AG09309 (cell line): ENCODE data around the gene HDGFL3.

Source experiments
- DNase-seq: peaks from one replicate; pipeline ENCODE4 v3.0.0-alpha.2; 2010; ENCODE audit warnings: low read depth
- H3K4me3 ChIP-seq: 2 replicates; pipeline ENCODE4 v1.5.1; 2011; ENCODE audit warnings: mild to moderate bottlenecking, low read depth, low read length, moderate library complexity; ENCODE audit not compliant: control insufficient read depth
- TF ChIP-seq, protein P1 (sequence below): IDR thresholded peaks from 2 replicates; pipeline ENCODE4 v1.5.1; 2011; ENCODE audit warnings: mild to moderate bottlenecking, low read depth, low read length, inconsistent platforms; ENCODE audit not compliant: insufficient read depth, control insufficient read depth; ENCODE audit errors: missing control alignments

The HDGFL3 gene

DNA sequence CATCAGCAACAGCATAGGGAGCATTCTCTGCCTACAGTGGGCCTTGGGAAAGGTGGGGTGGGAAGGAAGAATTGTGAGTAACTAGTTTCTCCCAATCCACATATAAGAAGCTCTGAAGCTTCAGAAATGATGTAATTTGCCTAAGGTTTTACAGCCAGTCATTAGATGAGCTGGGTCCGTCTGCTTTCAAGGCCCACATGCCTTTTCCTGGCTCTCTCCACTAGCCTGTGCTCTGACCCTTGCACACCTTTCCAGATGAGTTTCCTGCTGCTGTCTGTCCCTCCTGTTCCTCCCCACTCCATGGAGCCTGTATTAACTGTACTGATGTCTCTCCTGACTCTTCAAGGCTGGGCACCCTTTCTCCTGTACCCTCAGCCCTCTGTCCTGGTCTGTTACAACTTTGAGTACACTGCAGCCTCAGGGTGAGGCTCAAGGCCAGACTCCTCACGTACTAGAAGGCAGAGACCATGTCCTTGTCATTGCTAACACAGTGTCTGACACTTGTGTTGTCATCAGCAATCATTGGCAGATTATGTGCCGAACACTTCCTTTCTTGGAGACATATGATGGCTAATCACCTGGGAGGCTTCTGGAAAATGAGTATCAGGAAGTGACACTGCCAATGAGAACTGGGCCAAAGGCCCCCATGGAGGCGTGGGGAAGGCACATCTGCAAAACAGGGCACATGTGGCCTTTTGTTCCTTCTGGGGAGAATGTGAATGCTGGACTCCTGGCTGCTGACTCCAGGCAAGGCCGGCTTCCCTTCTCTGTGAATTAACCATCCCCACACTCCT is 93.5 kb downstream of the HDGFL3 start:
- H3K4me3 ChIP-seq: no peak overlapping the region
- TF ChIP-seq, protein P1, sequence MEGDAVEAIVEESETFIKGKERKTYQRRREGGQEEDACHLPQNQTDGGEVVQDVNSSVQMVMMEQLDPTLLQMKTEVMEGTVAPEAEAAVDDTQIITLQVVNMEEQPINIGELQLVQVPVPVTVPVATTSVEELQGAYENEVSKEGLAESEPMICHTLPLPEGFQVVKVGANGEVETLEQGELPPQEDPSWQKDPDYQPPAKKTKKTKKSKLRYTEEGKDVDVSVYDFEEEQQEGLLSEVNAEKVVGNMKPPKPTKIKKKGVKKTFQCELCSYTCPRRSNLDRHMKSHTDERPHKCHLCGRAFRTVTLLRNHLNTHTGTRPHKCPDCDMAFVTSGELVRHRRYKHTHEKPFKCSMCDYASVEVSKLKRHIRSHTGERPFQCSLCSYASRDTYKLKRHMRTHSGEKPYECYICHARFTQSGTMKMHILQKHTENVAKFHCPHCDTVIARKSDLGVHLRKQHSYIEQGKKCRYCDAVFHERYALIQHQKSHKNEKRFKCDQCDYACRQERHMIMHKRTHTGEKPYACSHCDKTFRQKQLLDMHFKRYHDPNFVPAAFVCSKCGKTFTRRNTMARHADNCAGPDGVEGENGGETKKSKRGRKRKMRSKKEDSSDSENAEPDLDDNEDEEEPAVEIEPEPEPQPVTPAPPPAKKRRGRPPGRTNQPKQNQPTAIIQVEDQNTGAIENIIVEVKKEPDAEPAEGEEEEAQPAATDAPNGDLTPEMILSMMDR: no peak
- no peak for DNase-seq

DNA sequence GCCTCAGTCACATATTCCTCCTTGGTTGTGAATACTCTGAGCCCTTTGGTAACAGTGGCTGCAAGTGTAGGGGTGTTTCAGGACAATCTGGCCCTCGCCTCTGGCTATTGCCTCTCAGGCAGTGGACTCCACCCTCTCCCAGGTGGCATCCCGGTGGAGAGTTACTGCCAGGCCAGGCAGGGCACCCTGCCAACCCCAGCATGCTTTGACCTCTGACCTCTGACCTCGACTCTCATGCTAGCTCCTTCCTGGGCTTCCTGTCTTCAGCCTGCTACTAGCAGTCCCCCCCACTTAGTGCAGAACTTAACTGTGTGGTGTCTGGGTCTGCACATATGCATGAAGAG is 94.7 kb downstream of the HDGFL3 start:
- DNase-seq: no peak
- TF ChIP-seq, protein P1: no peak
- no peak overlapping the region for H3K4me3 ChIP-seq

DNA sequence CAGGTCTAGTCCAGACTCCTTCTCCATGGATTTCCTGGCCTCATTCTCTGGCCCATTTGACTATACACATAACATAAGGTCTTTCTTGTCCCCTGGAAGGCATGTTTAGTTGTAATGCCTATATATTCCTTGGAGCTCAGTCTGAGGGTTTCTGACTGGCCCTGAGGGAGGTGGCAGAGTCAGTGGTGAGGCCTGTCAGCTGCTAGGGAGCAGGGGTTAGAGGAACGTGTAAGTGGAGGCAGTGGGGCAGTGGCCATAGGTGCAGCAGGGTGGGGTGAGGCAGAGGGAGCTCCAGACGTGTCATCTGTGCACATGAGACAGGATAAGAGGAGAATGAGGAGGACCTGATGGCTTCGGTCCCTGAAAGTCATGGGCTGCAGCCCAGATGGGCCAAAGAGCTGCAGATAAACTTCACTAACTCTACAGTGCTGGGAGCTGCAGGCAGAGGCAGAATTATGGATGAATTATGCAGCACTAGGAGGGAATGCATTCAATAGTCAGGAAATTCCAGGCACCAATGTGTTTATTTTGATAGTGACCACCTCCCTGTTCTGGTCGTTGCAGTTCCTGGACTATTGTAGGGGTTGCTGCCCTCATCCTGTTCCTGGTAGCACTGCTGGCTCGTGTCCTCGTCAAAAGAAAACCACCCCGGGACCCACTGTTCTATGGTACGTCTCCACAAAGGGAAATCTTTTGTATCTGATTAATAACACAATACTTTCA is 95.2 kb downstream of the HDGFL3 start:
- H3K4me3 ChIP-seq: no peak overlapping the region
- no peak for DNase-seq
- TF ChIP-seq, protein P1: no peak

DNA sequence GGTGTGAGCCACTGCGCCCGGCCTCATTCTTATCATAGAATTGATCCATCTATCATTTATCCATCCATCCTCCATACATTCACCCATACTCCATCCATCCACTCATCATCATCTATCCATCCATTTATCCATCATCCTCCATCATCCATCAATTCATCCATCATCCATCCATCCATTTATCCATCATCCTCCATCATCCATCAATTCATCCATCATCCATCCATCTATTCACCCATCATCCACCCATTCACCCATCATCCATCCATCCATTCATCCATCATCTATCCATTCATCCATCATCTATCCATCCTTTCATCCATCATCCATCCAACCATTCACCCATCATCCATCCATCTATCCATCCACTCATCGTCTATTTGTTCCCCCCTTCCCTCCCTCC is 96.5 kb downstream of the HDGFL3 start:
- H3K4me3 ChIP-seq: no peak overlapping the region
- TF ChIP-seq, protein P1: no peak
- no peak for DNase-seq

DNA sequence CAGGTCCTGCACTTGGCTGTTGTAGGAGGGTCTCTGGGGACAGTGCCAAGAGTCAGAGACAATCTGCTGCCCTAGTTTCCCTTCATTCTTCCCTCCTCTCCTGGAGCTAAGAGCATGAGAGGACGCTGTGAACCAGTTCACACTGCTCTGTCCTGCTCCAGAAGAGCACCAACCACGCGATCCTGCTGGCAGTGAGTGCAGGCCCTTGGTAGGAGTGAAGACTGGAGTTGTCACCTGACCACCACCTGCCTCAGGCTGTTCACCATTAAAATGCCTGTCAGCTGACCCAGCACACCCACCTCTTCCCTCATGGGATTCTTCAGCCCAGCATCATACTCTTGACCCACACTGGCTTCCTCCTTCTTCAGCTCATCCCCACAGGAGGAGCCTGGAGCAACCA is 97.2 kb downstream of the HDGFL3 start:
- TF ChIP-seq, protein P1: no peak
- no peak for DNase-seq

DNA sequence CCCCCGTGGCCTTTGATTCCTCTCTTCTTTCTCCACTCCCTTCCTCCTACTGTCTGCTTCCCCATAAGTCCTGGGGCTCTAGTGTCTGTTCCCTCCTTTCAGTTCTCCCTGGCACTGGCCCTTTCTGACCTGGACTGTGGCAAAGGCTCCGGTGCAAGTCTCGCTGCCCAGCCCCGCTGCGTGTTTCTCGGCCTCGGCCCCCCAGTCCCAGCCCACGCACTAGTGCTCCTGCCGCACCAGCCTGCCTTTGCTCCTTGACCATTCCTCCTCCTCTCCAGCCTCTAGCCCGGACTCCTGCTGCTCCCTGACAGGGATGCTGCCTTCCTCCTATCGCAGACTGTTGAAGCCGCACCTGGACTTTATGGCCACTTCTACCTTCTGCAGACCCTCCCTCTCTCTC is 98.1 kb downstream of the HDGFL3 start:
- DNase-seq: no peak
- TF ChIP-seq, protein P1: no peak
- H3K4me3 ChIP-seq: no peak overlapping the region

More for the DNA sequence above, 97.2 kb downstream of the HDGFL3 start:
- no peak overlapping the region for H3K4me3 ChIP-seq
